Endothelial cell of umbilical vein (primary cell): ENCODE measurements around the gene RPP25L. TPM values are rescaled to one million over a fixed set of nuclear protein-coding genes. Genes with fewer than 3 reads are reported as not detected.
A peak's percentile ranks its signal among the peaks of the same experiment; 100 is the strongest.

Experiments
- BruUV-seq: library from RNA; stranded (reverse); fragments of 400-500 nt; replicated peaks from 2 replicates; lab custom pipeline; 2021; lab: Mats Ljungman, UMichigan
- CTCF ChIA-PET: fragments of 300-600, 350-600 bp; sonication (Branson Sonifier 250); formaldehyde crosslinking; loops from one replicate; lab custom pipeline; 2021; ENCODE audit warnings: antibody characterized with exemption, inconsistent platforms; lab: Charles Lee
- POLR2A ChIA-PET: fragments of 300-600, 350-600 bp; sonication (Branson Sonifier 250); formaldehyde crosslinking; loops from one replicate; lab custom pipeline; 2021; ENCODE audit warnings: antibody characterized with exemption, inconsistent platforms; lab: Charles Lee
- DNase-seq: peaks from one replicate; pipeline ENCODE4 v3.0.0-alpha.2; 2011; ENCODE audit warnings: low read depth, low spot score
- FAIRE-seq: peaks from 2 replicates; lab custom pipeline; 2011; peaks lifted over from hg19 to GRCh38; lab: Jason Lieb, UNC
- H2AFZ ChIP-seq: 2 replicates; pipeline ENCODE4 v1.6.0; 2012; ENCODE audit warnings: low read depth, low read length, control low read depth, inconsistent platforms
- H3K27ac ChIP-seq: 2 replicates; pipeline ENCODE4 v1.5.1; 2011; ENCODE audit warnings: low read depth, mild to moderate bottlenecking, control low read depth, low read length, moderate library complexity; ENCODE audit not compliant: insufficient read depth
- H3K27me3 ChIP-seq, 2 experiments: 2 replicates each; pipeline versions ENCODE4 v1.6.0 to v1.6.1; 2011; ENCODE audit warnings: low read length in 2 of 2, mixed read lengths in 1 of 2; ENCODE audit not compliant: control insufficient read depth in 2 of 2, insufficient read depth in 2 of 2
- H3K36me3 ChIP-seq, 2 experiments: 2 replicates in 1 of 2; 3 replicates in 1 of 2; pipeline ENCODE4 v1.5.1; 2011; ENCODE audit warnings: low read length in 2 of 2, mild to moderate bottlenecking in 1 of 2, moderate library complexity in 1 of 2; ENCODE audit not compliant: control insufficient read depth in 2 of 2, insufficient read depth in 2 of 2; ENCODE audit errors: extremely low read depth in 1 of 2
- H3K4me1 ChIP-seq: 3 replicates; pipeline ENCODE4 v1.5.1; 2011; ENCODE audit warnings: mild to moderate bottlenecking, low read length; ENCODE audit not compliant: control insufficient read depth, insufficient read depth; ENCODE audit errors: extremely low read depth
- H3K4me2 ChIP-seq: 2 replicates; pipeline ENCODE4 v1.6.1; 2011; ENCODE audit warnings: low read length, control low read depth, mixed read lengths; ENCODE audit not compliant: insufficient read depth
- H3K4me3 ChIP-seq, 3 experiments: fragments of 200-600 bp in 1 of 3; sonication (generic), shearing (Covaris generic) in 1 of 3; replicated peaks in 1 of 3; 2 replicates each; pipeline ENCODE4 v1.5.1; 2011 to 2016; ENCODE audit warnings: control low read depth in 3 of 3, low read length in 3 of 3, mild to moderate bottlenecking in 2 of 3, inconsistent platforms in 1 of 3, low read depth in 1 of 3, moderate library complexity in 1 of 3; ENCODE audit not compliant: insufficient read depth in 1 of 3
- H3K79me2 ChIP-seq: 2 replicates; pipeline ENCODE4 v1.6.0; 2012; ENCODE audit warnings: low read length, inconsistent platforms; ENCODE audit not compliant: control insufficient read depth, insufficient read depth
- H3K9ac ChIP-seq: replicated peaks from 2 replicates; pipeline ENCODE3; 2011; ENCODE audit warnings: low read length, control low read depth; ENCODE audit not compliant: insufficient read depth; ENCODE audit errors: extremely low read depth
- H3K9me1 ChIP-seq: replicated peaks from 3 replicates; pipeline ENCODE4 v1.6.0; 2011; ENCODE audit warnings: mild to moderate bottlenecking, low read length; ENCODE audit not compliant: control insufficient read depth, insufficient read depth; ENCODE audit errors: extremely low read depth
- H3K9me3 ChIP-seq: replicated peaks from 2 replicates; pipeline ENCODE4 v1.5.1; 2012; ENCODE audit warnings: low read length, inconsistent platforms; ENCODE audit not compliant: control insufficient read depth, insufficient read depth
- H4K20me1 ChIP-seq: replicated peaks from 2 replicates; pipeline ENCODE3; 2011; ENCODE audit warnings: mild to moderate bottlenecking, low read length; ENCODE audit not compliant: control insufficient read depth, insufficient read depth; ENCODE audit errors: extremely low read depth
- EZH2 ChIP-seq: IDR thresholded peaks from 2 replicates; pipeline ENCODE4 v1.6.1; 2012; ENCODE audit warnings: borderline replicate concordance, low read depth, mild to moderate bottlenecking, moderate library complexity, low read length, inconsistent platforms; ENCODE audit not compliant: severe bottlenecking
- FOS ChIP-seq: IDR thresholded peaks from 2 replicates; pipeline ENCODE4 v1.6.1; 2011; ENCODE audit warnings: mild to moderate bottlenecking, low read length, moderate library complexity, borderline replicate concordance; ENCODE audit not compliant: insufficient read depth
- GATA2 ChIP-seq: IDR thresholded peaks from 2 replicates; pipeline ENCODE4 v1.7.0; 2011; ENCODE audit warnings: low read depth, mild to moderate bottlenecking, moderate library complexity, mixed read lengths, low read length; ENCODE audit not compliant: insufficient read length, insufficient read depth
- JUN ChIP-seq: IDR thresholded peaks from 2 replicates; pipeline ENCODE4 v1.6.1; 2011; ENCODE audit warnings: borderline replicate concordance, low read depth; ENCODE audit not compliant: insufficient read length, insufficient read depth
- MYC ChIP-seq: IDR thresholded peaks from one replicate; pipeline ENCODE4 v1.6.1; 2011; ENCODE audit warnings: mild to moderate bottlenecking, low read depth, low read length
- POLR2A ChIP-seq: IDR thresholded peaks from 2 replicates; pipeline ENCODE4 v1.6.1; 2012; ENCODE audit warnings: low read depth, mild to moderate bottlenecking, control low read depth, low read length
- POLR2AphosphoS5 ChIP-seq: IDR thresholded peaks from 2 replicates; pipeline ENCODE4 v1.6.1; 2012; ENCODE audit warnings: low read depth, mild to moderate bottlenecking, control low read depth, low read length, moderate library complexity; ENCODE audit not compliant: insufficient read depth
- dilution Hi-C: fragments of 300-500 bp; cut with MboI; formaldehyde crosslinking; loops from one replicate; pipeline ENCODE4 v1.15.0; 2019; ENCODE audit warnings: low sequenced_read_pairs; ENCODE audit not compliant: extremely low pct_ligation_motif_present
- intact Hi-C: fragments of 100-400 bp; cut with micrococcal nuclease; formaldehyde crosslinking; loops from one replicate; pipeline ENCODE4 v1.10.0; 2022
- polyA plus RNA-seq, 4 experiments: library from polyadenylated mRNA; depleted of rRNA in 3 of 4; stranded (reverse) in 3 of 4; unstranded in 1 of 4; fragments of >200 nt; gene quantifications; 2 replicates each; pipeline versions ENCODE4 v1.2.1 to v1.2.3, GENCODE V29; 2011 to 2012; ENCODE audit warnings: missing spikeins in 1 of 4
- total RNA-seq: library from RNA; stranded (reverse); gene quantifications from 2 replicates; pipeline ENCODE4 v1.2.3, GENCODE V29; 2021
- TF ChIP-seq, protein P1 (sequence below), 2 donors: IDR thresholded peaks; 1 replicate in 1 of 2; 2 replicates in 1 of 2; pipeline ENCODE4 v1.5.1; 2011; ENCODE audit warnings: low read length in 2 of 2, mild to moderate bottlenecking in 2 of 2, moderate library complexity in 2 of 2, control low read depth in 1 of 2, inconsistent platforms in 1 of 2, low read depth in 1 of 2; ENCODE audit not compliant: insufficient read depth in 1 of 2; ENCODE audit errors: extremely low read depth in 1 of 2
- TF ChIP-seq, protein P2 (sequence below): IDR thresholded peaks from 2 replicates; pipeline ENCODE4 v1.6.1; 2011; ENCODE audit not compliant: insufficient read depth, insufficient read length

Gene RPP25L
- total and polyA plus RNA-seq, 2 donors (not counting 3 experiments of a cell fraction or from before 2014, with no cell fraction given) = 15.7 to 41.0 TPM

DNA sequence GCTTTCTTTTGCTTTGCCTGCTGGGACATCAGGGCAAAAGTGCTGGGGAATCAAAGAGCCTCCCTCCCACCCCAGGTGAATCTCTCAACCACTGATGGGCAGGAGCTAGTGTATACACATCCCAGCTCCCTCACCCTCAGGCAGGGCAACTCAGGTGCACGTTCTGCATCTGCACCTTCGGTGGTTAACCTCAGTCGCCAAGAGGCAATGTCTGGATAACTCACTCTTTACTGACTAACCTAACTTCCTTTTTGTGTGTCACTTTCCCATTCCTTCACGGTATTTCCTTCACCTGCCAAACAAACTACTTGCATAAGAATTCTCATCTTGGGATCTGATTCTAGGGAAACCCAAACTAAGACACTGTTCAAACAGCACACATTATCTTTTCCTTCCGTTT is 48.6 kb downstream of the RPP25L start:
- Histone ChIP-seq H2AFZ (no peak overlapping the region), H3K4me1 (no peaks in the 10 kb centered on the region), H3K4me2 (no peak overlapping the region), H3K79me2 (no peaks in the 10 kb centered on the region), H3K9me1 (no peaks in the 10 kb centered on the region), H3K4me3 (no peak overlapping the region), H3K36me3 (no peaks in the 10 kb centered on the region), H3K27me3 (peaks cover 17 to 33% of the 10 kb centered on the region in 2 experiments), H3K27ac (no peak overlapping the region), H3K9ac (no peak overlapping the region), H3K9me3 (no peaks in the 10 kb centered on the region), H4K20me1 (no peaks in the 10 kb centered on the region)
- intact Hi-C loops (no loop called here), dilution Hi-C loops (no loop called here)
- DNase-seq = no peak
- CTCF ChIA-PET = interaction anchor here (1.0 to 2.9 kb wide), 9 partner anchors 13 to 159 kb away, joined by 3 to 26 read pairs (median 4); no protein-coding TSS in a partner anchor
- POLR2A ChIA-PET = no interaction called here
- BruUV-seq = no TSS peak
- no peak for TF ChIP-seq POLR2AphosphoS5
- no peak for TF ChIP-seq EZH2
- TF ChIP-seq, protein P1, sequence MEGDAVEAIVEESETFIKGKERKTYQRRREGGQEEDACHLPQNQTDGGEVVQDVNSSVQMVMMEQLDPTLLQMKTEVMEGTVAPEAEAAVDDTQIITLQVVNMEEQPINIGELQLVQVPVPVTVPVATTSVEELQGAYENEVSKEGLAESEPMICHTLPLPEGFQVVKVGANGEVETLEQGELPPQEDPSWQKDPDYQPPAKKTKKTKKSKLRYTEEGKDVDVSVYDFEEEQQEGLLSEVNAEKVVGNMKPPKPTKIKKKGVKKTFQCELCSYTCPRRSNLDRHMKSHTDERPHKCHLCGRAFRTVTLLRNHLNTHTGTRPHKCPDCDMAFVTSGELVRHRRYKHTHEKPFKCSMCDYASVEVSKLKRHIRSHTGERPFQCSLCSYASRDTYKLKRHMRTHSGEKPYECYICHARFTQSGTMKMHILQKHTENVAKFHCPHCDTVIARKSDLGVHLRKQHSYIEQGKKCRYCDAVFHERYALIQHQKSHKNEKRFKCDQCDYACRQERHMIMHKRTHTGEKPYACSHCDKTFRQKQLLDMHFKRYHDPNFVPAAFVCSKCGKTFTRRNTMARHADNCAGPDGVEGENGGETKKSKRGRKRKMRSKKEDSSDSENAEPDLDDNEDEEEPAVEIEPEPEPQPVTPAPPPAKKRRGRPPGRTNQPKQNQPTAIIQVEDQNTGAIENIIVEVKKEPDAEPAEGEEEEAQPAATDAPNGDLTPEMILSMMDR (IDR thresholded peaks at IDR 0.05; ENCODE audit: extremely low read depth in 1 of 2, insufficient read depth in 1 of 2, low read depth in 1 of 2, low read length in 2 of 2) = no peak
- no peak for FAIRE-seq

DNA sequence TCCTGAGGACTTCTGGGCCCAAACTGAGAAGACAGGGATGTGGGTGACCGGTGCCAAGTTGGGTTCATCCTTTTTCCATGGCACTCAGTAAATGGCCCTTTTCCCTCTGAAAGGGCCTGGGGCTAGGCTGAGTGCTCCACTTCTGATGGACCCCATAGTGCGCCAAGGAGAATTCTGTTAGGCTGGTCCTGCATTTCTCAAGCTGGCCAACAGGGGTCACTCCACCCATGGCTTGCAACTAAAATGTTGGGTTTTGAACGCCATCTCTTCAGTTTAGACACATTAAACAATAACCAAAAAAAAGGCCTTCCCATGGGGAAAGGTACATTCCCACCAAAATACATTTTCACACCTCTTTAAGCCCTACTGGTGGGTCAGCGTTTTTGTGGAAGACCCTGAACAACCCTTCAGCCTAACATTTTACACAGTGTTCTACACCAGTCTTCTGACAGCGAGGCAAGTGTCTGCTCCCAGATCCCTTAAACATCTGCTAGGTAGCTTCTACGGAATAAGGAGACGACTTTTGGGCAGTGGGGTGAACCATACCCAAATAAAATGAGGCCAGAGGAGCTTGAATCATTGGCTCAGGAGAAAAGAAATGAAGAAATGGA is 49.7 kb downstream of the RPP25L start:
- TF ChIP-seq MYC (no peak), POLR2AphosphoS5 (no peak), FOS (no peak), GATA2 (no peak), EZH2 (no peak), POLR2A (no peak), JUN (no peak)
- TF ChIP-seq, protein P2, sequence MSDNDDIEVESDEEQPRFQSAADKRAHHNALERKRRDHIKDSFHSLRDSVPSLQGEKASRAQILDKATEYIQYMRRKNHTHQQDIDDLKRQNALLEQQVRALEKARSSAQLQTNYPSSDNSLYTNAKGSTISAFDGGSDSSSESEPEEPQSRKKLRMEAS = no peak
- TF ChIP-seq, protein P1 (IDR thresholded peaks at IDR 0.05; ENCODE audit: extremely low read depth in 1 of 2, insufficient read depth in 1 of 2, low read depth in 1 of 2, low read length in 2 of 2) = peak; percentile 46 to 61

More for the DNA sequence above, 49.7 kb downstream of the RPP25L start:
- H3K9me3 ChIP-seq = no peaks in the 10 kb centered on the region
- no peaks in the 10 kb centered on the region for H3K9me1 ChIP-seq
- DNase-seq = no peak
- no TSS peak for BruUV-seq
- H3K9ac ChIP-seq = no peak overlapping the region
- no peak for FAIRE-seq
- H3K79me2 ChIP-seq = no peaks in the 10 kb centered on the region
- H3K4me3 ChIP-seq = no peak overlapping the region
- POLR2A ChIA-PET = no interaction called here
- no peaks in the 10 kb centered on the region for H3K4me1 ChIP-seq
- intact Hi-C loops = no loop called here
- H2AFZ ChIP-seq = no peak overlapping the region
- H3K27me3 ChIP-seq = peaks cover 15 to 31% of the 10 kb centered on the region in 2 experiments
- H3K4me2 ChIP-seq = no peak overlapping the region
- H3K27ac ChIP-seq = no peak overlapping the region
- CTCF ChIA-PET = interaction anchor here (1.0 to 2.9 kb wide), 7 partner anchors 9 to 42 kb away, joined by 3 to 26 read pairs (median 4); no protein-coding TSS in a partner anchor
- no peaks in the 10 kb centered on the region for H3K36me3 ChIP-seq
- dilution Hi-C loops = no loop called here
- no peaks in the 10 kb centered on the region for H4K20me1 ChIP-seq
